CD8-positive, alpha-beta memory T cell (primary cell): ENCODE measurements around the gene RFX3. TPM values are rescaled to one million over a fixed set of nuclear protein-coding genes. Genes with fewer than 3 reads are reported as not detected.

Experiments
- CTCF ChIA-PET: fragments of 350-600 bp; sonication (Branson Sonifier 250); formaldehyde crosslinking; loops from one replicate; lab custom pipeline; 2021; ENCODE audit warnings: antibody characterized with exemption; lab: Charles Lee
- POLR2A ChIA-PET: fragments of 350-600 bp; sonication (Branson Sonifier 250); formaldehyde crosslinking; loops from one replicate; lab custom pipeline; 2021; ENCODE audit warnings: antibody characterized with exemption; lab: Charles Lee
- DNase-seq, 5 donors: peaks; one replicate each; pipeline versions ENCODE4 v3.0.0 to v3.0.0-alpha.2; 2020 to 2022; ENCODE audit warnings: mixed read lengths in 1 of 5
- H3K27ac ChIP-seq: one replicate; pipeline ENCODE4 v1.7.0; 2013; ENCODE audit warnings: low read depth, mild to moderate bottlenecking, low read length, moderate library complexity
- H3K27me3 ChIP-seq: 2 replicates; pipeline ENCODE4 v1.7.0; 2013; ENCODE audit warnings: low read length, mild to moderate bottlenecking; ENCODE audit not compliant: insufficient read depth, poor library complexity, severe bottlenecking
- H3K36me3 ChIP-seq: 2 replicates; pipeline ENCODE4 v1.7.0; 2013; ENCODE audit warnings: mild to moderate bottlenecking, low read length, moderate library complexity; ENCODE audit not compliant: insufficient read depth
- H3K4me1 ChIP-seq: 2 replicates; pipeline ENCODE4 v1.7.0; 2013; ENCODE audit warnings: mild to moderate bottlenecking, low read length, moderate library complexity; ENCODE audit not compliant: insufficient read depth
- H3K4me3 ChIP-seq: 2 replicates; pipeline ENCODE4 v1.7.0; 2013; ENCODE audit warnings: mild to moderate bottlenecking, low read length
- H3K9me3 ChIP-seq: 2 replicates; pipeline ENCODE4 v1.7.0; 2013; ENCODE audit warnings: mild to moderate bottlenecking, low read length
- H3K27ac Mint-ChIP-seq, 8 donors: one replicate each; pipeline ENCODE4 v1.8.0; 2020 to 2021; ENCODE audit warnings: mixed read lengths in 8 of 8, mild to moderate bottlenecking in 6 of 8, inconsistent platforms in 3 of 8, moderate library complexity in 3 of 8
- H3K27me3 Mint-ChIP-seq, 2 donors: one replicate each; pipeline ENCODE4 v1.8.0; 2020 to 2021; ENCODE audit warnings: mixed read lengths in 2 of 2, mild to moderate bottlenecking in 1 of 2, moderate library complexity in 1 of 2
- H3K36me3 Mint-ChIP-seq, 3 donors: one replicate each; pipeline ENCODE4 v1.8.0; 2020 to 2021; ENCODE audit warnings: mixed read lengths in 3 of 3, inconsistent platforms in 1 of 3, mild to moderate bottlenecking in 1 of 3
- H3K4me1 Mint-ChIP-seq, 3 donors: one replicate each; pipeline ENCODE4 v1.8.0; 2020 to 2021; ENCODE audit warnings: mixed read lengths in 3 of 3, inconsistent platforms in 1 of 3, mild to moderate bottlenecking in 1 of 3
- H3K4me3 Mint-ChIP-seq, 7 donors: one replicate each; pipeline ENCODE4 v1.8.0; 2020 to 2021; ENCODE audit warnings: mixed read lengths in 7 of 7, mild to moderate bottlenecking in 6 of 7, moderate library complexity in 4 of 7, inconsistent platforms in 2 of 7
- H3K9me3 Mint-ChIP-seq, 5 donors: one replicate each; pipeline ENCODE4 v1.8.0; 2020 to 2022; ENCODE audit warnings: mixed read lengths in 5 of 5, mild to moderate bottlenecking in 3 of 5, moderate library complexity in 2 of 5, inconsistent platforms in 1 of 5
- polyA plus RNA-seq: library from polyadenylated mRNA; unstranded; fragments of 300-500 nt; fragmentation: Illumina TruSeq; gene quantifications from one replicate; pipeline ENCODE4 v1.2.3, GENCODE V29; 2021
- total RNA-seq, 2 experiments: library from RNA; stranded (reverse); gene quantifications; one replicate each; pipeline ENCODE4 v1.2.3, GENCODE V29; 2021

The RFX3 gene
- total and polyA plus RNA-seq, 3 experiments from 2014 or later: 5.3 to 14.6 (median 14.1) TPM

GRCh38 chr9:3482578-3482977 lies 43.2 kb downstream of the RFX3 start:
- peaks cover 14% of the 10 kb centered on the region for H3K4me1 ChIP-seq
- no peaks in the 10 kb centered on the region for H3K27me3 Mint-ChIP-seq
- no peak overlapping the region for H3K27ac ChIP-seq
- no peaks in the 10 kb centered on the region for H3K9me3 ChIP-seq
- ChIA-PET POLR2A (no interaction called here), CTCF (interaction anchor here (0.9 kb wide), 1 partner anchor 15 kb away, joined by 3 read pairs; no protein-coding TSS in a partner anchor)
- no peak for DNase-seq
- peak overlapping the region in 1 of 8 donors; percentile 63 for H3K27ac Mint-ChIP-seq
- H3K36me3 ChIP-seq: no peaks in the 10 kb centered on the region
- H3K9me3 Mint-ChIP-seq: peaks cover 0 to 2% (median 0%) of the 10 kb centered on the region in 5 donors
- peaks cover 27 to 46% (median 40%) of the 10 kb centered on the region in 3 donors for H3K4me1 Mint-ChIP-seq
- no peak overlapping the region for H3K4me3 ChIP-seq
- H3K36me3 Mint-ChIP-seq: peaks cover 5 to 19% (median 6%) of the 10 kb centered on the region in 3 donors
- no peaks in the 10 kb centered on the region for H3K27me3 ChIP-seq
- no peak overlapping the region for H3K4me3 Mint-ChIP-seq

GRCh38 chr9:3480353-3480655 lies 45.5 kb downstream of the RFX3 start:
- H3K27ac ChIP-seq: no peak overlapping the region
- H3K9me3 ChIP-seq: no peaks in the 10 kb centered on the region
- ChIA-PET POLR2A (interaction anchor here (0.7 to 1.1 kb wide), 2 partner anchors 74 to 1199 kb away, joined by 3 to 4 read pairs; partner anchors contain the start of gene CDC37L1), CTCF (interaction anchor here (1.4 to 2.0 kb wide), 2 partner anchors 13 to 40 kb away, joined by 4 to 6 read pairs; no protein-coding TSS in a partner anchor)
- Mint-ChIP-seq H3K27me3 (no peaks in the 10 kb centered on the region), H3K36me3 (peaks cover 5 to 21% (median 6%) of the 10 kb centered on the region in 3 donors), H3K4me1 (peaks cover 39 to 60% (median 58%) of the 10 kb centered on the region in 3 donors), H3K9me3 (peaks cover 0 to 2% (median 0%) of the 10 kb centered on the region in 5 donors), H3K4me3 (no peak overlapping the region), H3K27ac (peak overlapping the region in 5 of 8 donors; percentile 2 to 91 (median 60))
- H3K27me3 ChIP-seq: no peaks in the 10 kb centered on the region
- H3K4me3 ChIP-seq: no peak overlapping the region
- peaks cover 18% of the 10 kb centered on the region for H3K4me1 ChIP-seq
- DNase-seq: no peak
- no peaks in the 10 kb centered on the region for H3K36me3 ChIP-seq

GRCh38 chr9:3479514-3480352 lies 46.1 kb downstream of the RFX3 start:
- Mint-ChIP-seq H3K4me3 (peak overlapping the region in 1 of 7 donors; percentile 8), H3K27ac (peak overlapping the region; percentile 60 to 98 (median 85))
- CTCF ChIA-PET: interaction anchor here (1.1 to 2.0 kb wide), 3 partner anchors 12 to 39 kb away, joined by 4 to 6 read pairs (median 5); no protein-coding TSS in a partner anchor

GRCh38 chr9:3478549-3478953 lies 47.2 kb downstream of the RFX3 start:
- H3K36me3 ChIP-seq: no peaks in the 10 kb centered on the region
- peaks cover 25% of the 10 kb centered on the region for H3K4me1 ChIP-seq
- Mint-ChIP-seq H3K4me1 (peaks cover 47 to 73% (median 73%) of the 10 kb centered on the region in 3 donors), H3K27me3 (no peaks in the 10 kb centered on the region), H3K9me3 (peaks cover 0 to 2% (median 0%) of the 10 kb centered on the region in 5 donors), H3K4me3 (peak overlapping the region; percentile 77 to 90 (median 87)), H3K27ac (peak overlapping the region; percentile 69 to 98 (median 92)), H3K36me3 (peaks cover 0 to 11% (median 3%) of the 10 kb centered on the region in 3 donors)
- peak in 1 of 5 donors; percentile 46 for DNase-seq
- no peaks in the 10 kb centered on the region for H3K9me3 ChIP-seq
- no peaks in the 10 kb centered on the region for H3K27me3 ChIP-seq
- H3K27ac ChIP-seq: no peak overlapping the region
- ChIA-PET POLR2A (interaction anchor here (2.6 kb wide), 1 partner anchor 48 kb away, joined by 26 read pairs; the partner anchor contains the start of gene RFX3), CTCF (interaction anchor here (1.1 to 1.7 kb wide), 3 partner anchors 11 to 48 kb away, joined by 4 to 5 read pairs (median 5); no protein-coding TSS in a partner anchor)
- no peak overlapping the region for H3K4me3 ChIP-seq

More at GRCh38 chr9:3479514-3480352, 46.1 kb downstream of the RFX3 start:
- Histone ChIP-seq H3K27me3 (no peaks in the 10 kb centered on the region), H3K4me3 (no peak overlapping the region), H3K9me3 (no peaks in the 10 kb centered on the region), H3K27ac (no peak overlapping the region), H3K36me3 (no peaks in the 10 kb centered on the region), H3K4me1 (peaks cover 18% of the 10 kb centered on the region)
- Mint-ChIP-seq H3K4me1 (peaks cover 44 to 66% (median 64%) of the 10 kb centered on the region in 3 donors), H3K36me3 (peaks cover 5 to 20% (median 6%) of the 10 kb centered on the region in 3 donors), H3K27me3 (no peaks in the 10 kb centered on the region), H3K9me3 (peaks cover 0 to 2% (median 0%) of the 10 kb centered on the region in 5 donors)
- no peak for DNase-seq
- POLR2A ChIA-PET: interaction anchor here (2.6 kb wide), 1 partner anchor 47 kb away, joined by 26 read pairs; the partner anchor contains the start of gene RFX3

GRCh38 chr9:3477236-3477834 lies 48.5 kb downstream of the RFX3 start:
- peaks cover 49 to 74% (median 73%) of the 10 kb centered on the region in 3 donors for H3K4me1 Mint-ChIP-seq
- H3K4me3 Mint-ChIP-seq: peak overlapping the region; percentile 83 to 90 (median 87)
- Histone ChIP-seq H3K27ac (peak overlapping the region; percentile 49), H3K9me3 (no peaks in the 10 kb centered on the region), H3K27me3 (no peaks in the 10 kb centered on the region), H3K36me3 (no peaks in the 10 kb centered on the region), H3K4me1 (peaks cover 31% of the 10 kb centered on the region), H3K4me3 (peak overlapping the region; percentile 37)
- peak overlapping the region; percentile 84 to 98 (median 93) for H3K27ac Mint-ChIP-seq
- peaks cover 0 to 2% (median 0%) of the 10 kb centered on the region in 5 donors for H3K9me3 Mint-ChIP-seq
- ChIA-PET POLR2A (interaction anchor here (2.6 kb wide), 1 partner anchor 50 kb away, joined by 26 read pairs; the partner anchor contains the start of gene RFX3), CTCF (interaction anchor here (1.4 to 1.7 kb wide), 3 partner anchors 10 to 49 kb away, joined by 4 to 5 read pairs (median 5); no protein-coding TSS in a partner anchor)
- DNase-seq: peak in 1 of 5 donors; percentile 32
- H3K36me3 Mint-ChIP-seq: peaks cover 0 to 9% (median 0%) of the 10 kb centered on the region in 3 donors
- H3K27me3 Mint-ChIP-seq: no peaks in the 10 kb centered on the region

GRCh38 chr9:3475300-3476020 lies 50.3 kb downstream of the RFX3 start:
- DNase-seq: peak in 1 of 5 donors; percentile 39
- peak overlapping the region in 3 of 8 donors; percentile 57 to 74 (median 65) for H3K27ac Mint-ChIP-seq

GRCh38 chr9:3474821-3475220 lies 51.0 kb downstream of the RFX3 start:
- Mint-ChIP-seq H3K9me3 (peaks cover 0 to 2% (median 0%) of the 10 kb centered on the region in 5 donors), H3K27ac (peak overlapping the region in 4 of 8 donors; percentile 29 to 74 (median 61)), H3K4me3 (peak overlapping the region in 3 of 7 donors; percentile 19 to 70 (median 44)), H3K36me3 (peaks cover 0 to 9% (median 1%) of the 10 kb centered on the region in 3 donors), H3K4me1 (peaks cover 49 to 63% (median 62%) of the 10 kb centered on the region in 3 donors), H3K27me3 (no peaks in the 10 kb centered on the region)
- ChIA-PET CTCF (interaction anchor here (0.6 kb wide), 1 partner anchor 52 kb away, joined by 3 read pairs; no protein-coding TSS in a partner anchor), POLR2A (interaction anchor here (1.8 kb wide), 1 partner anchor 52 kb away, joined by 7 read pairs; no protein-coding TSS in a partner anchor)
- no peak overlapping the region for H3K27ac ChIP-seq
- H3K36me3 ChIP-seq: no peaks in the 10 kb centered on the region
- no peak overlapping the region for H3K4me3 ChIP-seq
- no peaks in the 10 kb centered on the region for H3K9me3 ChIP-seq
- H3K27me3 ChIP-seq: no peaks in the 10 kb centered on the region
- DNase-seq: no peak
- peaks cover 31% of the 10 kb centered on the region for H3K4me1 ChIP-seq

More at GRCh38 chr9:3475300-3476020, 50.3 kb downstream of the RFX3 start:
- Histone ChIP-seq H3K27ac (no peak overlapping the region), H3K4me3 (no peak overlapping the region), H3K27me3 (no peaks in the 10 kb centered on the region), H3K4me1 (peaks cover 31% of the 10 kb centered on the region), H3K9me3 (no peaks in the 10 kb centered on the region), H3K36me3 (no peaks in the 10 kb centered on the region)
- Mint-ChIP-seq H3K27me3 (no peaks in the 10 kb centered on the region), H3K4me3 (peak overlapping the region in 2 of 7 donors; percentile 19 to 70), H3K36me3 (peaks cover 0 to 9% (median 1%) of the 10 kb centered on the region in 3 donors), H3K4me1 (peaks cover 49 to 69% (median 68%) of the 10 kb centered on the region in 3 donors), H3K9me3 (peaks cover 0 to 2% (median 0%) of the 10 kb centered on the region in 5 donors)
- POLR2A ChIA-PET: interaction anchor here (0.9 to 1.8 kb wide), 2 partner anchors 51 to 52 kb away, joined by 3 to 7 read pairs; no protein-coding TSS in a partner anchor
- CTCF ChIA-PET: no interaction called here
